ENCODE results near the gene GTF2IRD1.
"Not testable (repeated sequence)": the region's sequence is repeated elsewhere in the genome, so short reads cannot be mapped to it uniquely, and the experiment has no call there.

Gene GTF2IRD1

GRCh38 chr7:74453322-74454011 is at the start of gene GTF2IRD1:
Gene GTF2IRD1, plus strand, starts transcription at chr7:74453906. Its CDS starts 54,175 bp downstream, at chr7:74508081.
- no peaks in the 10 kb centered on the region for H3K36me3 Mint-ChIP-seq (ENCODE audit: low read depth)
- peak within 1 kb of the TSS; percentile 90 for H3K27ac Mint-ChIP-seq
- H3K9me3 Mint-ChIP-seq = no peaks in the 10 kb centered on the region
- peak; percentile 67 for DNase-seq
- H3K27me3 Mint-ChIP-seq = no peaks in the 10 kb centered on the region
- H3K4me3 Mint-ChIP-seq = peak within 1 kb of the TSS; percentile 68
- H3K4me1 Mint-ChIP-seq (ENCODE audit: low read depth) = peaks cover 18% of the 10 kb centered on the region

GRCh38 chr7:74404388-74404700 is 49.4 kb upstream of the GTF2IRD1 start:
- no peak overlapping the region for H3K27ac Mint-ChIP-seq
- no peaks in the 10 kb centered on the region for H3K9me3 Mint-ChIP-seq
- no peaks in the 10 kb centered on the region for H3K36me3 Mint-ChIP-seq (ENCODE audit: low read depth)
- H3K4me1 Mint-ChIP-seq (ENCODE audit: low read depth) = no peaks in the 10 kb centered on the region
- no peak for DNase-seq
- H3K4me3 Mint-ChIP-seq = no peak overlapping the region
- no peaks in the 10 kb centered on the region for H3K27me3 Mint-ChIP-seq

- DNase-seq = no peak
- Mint-ChIP-seq H3K36me3 (ENCODE audit: low read depth) (no peaks in the 10 kb centered on the region), H3K9me3 (no peaks in the 10 kb centered on the region), H3K4me1 (ENCODE audit: low read depth) (no peaks in the 10 kb centered on the region), H3K27me3 (no peaks in the 10 kb centered on the region), H3K4me3 (no peak overlapping the region), H3K27ac (no peak overlapping the region)
These were observed 49.0 kb upstream of the GTF2IRD1 start for GRCh38 chr7:74404741-74405140.

GRCh38 chr7:74405191-74405898 is 48.4 kb upstream of the GTF2IRD1 start:
- no peaks in the 10 kb centered on the region for H3K27me3 Mint-ChIP-seq
- H3K27ac Mint-ChIP-seq = no peak overlapping the region
- H3K4me1 Mint-ChIP-seq (ENCODE audit: low read depth) = no peaks in the 10 kb centered on the region
- no peak overlapping the region for H3K4me3 Mint-ChIP-seq
- DNase-seq = no peak
- H3K9me3 Mint-ChIP-seq = no peaks in the 10 kb centered on the region
- no peaks in the 10 kb centered on the region for H3K36me3 Mint-ChIP-seq (ENCODE audit: low read depth)

- Mint-ChIP-seq H3K4me3 (no peak overlapping the region), H3K27ac (no peak overlapping the region), H3K27me3 (no peaks in the 10 kb centered on the region), H3K4me1 (ENCODE audit: low read depth) (no peaks in the 10 kb centered on the region), H3K36me3 (ENCODE audit: low read depth) (no peaks in the 10 kb centered on the region), H3K9me3 (no peaks in the 10 kb centered on the region)
- DNase-seq = no peak
These were observed 47.7 kb upstream of the GTF2IRD1 start for GRCh38 chr7:74405899-74406512.

- Mint-ChIP-seq H3K36me3 (ENCODE audit: low read depth) (no peaks in the 10 kb centered on the region), H3K27me3 (no peaks in the 10 kb centered on the region), H3K4me3 (no peak overlapping the region), H3K9me3 (no peaks in the 10 kb centered on the region), H3K4me1 (ENCODE audit: low read depth) (no peaks in the 10 kb centered on the region), H3K27ac (no peak overlapping the region)
- no peak for DNase-seq
These were observed 45.7 kb upstream of the GTF2IRD1 start for GRCh38 chr7:74407958-74408357.

- no peaks in the 10 kb centered on the region for H3K27me3 Mint-ChIP-seq
- H3K4me1 Mint-ChIP-seq (ENCODE audit: low read depth) = no peaks in the 10 kb centered on the region
- no peak overlapping the region for H3K4me3 Mint-ChIP-seq
- DNase-seq = no peak
- no peak overlapping the region for H3K27ac Mint-ChIP-seq
- no peaks in the 10 kb centered on the region for H3K36me3 Mint-ChIP-seq (ENCODE audit: low read depth)
- no peaks in the 10 kb centered on the region for H3K9me3 Mint-ChIP-seq
These were observed 44.1 kb upstream of the GTF2IRD1 start for GRCh38 chr7:74409571-74409970.

GRCh38 chr7:74410772-74411171 is 42.9 kb upstream of the GTF2IRD1 start:
- Mint-ChIP-seq H3K4me3 (no peak overlapping the region), H3K9me3 (no peaks in the 10 kb centered on the region), H3K27ac (no peak overlapping the region), H3K36me3 (ENCODE audit: low read depth) (no peaks in the 10 kb centered on the region), H3K4me1 (ENCODE audit: low read depth) (no peaks in the 10 kb centered on the region), H3K27me3 (no peaks in the 10 kb centered on the region)
- DNase-seq = no peak

- H3K9me3 Mint-ChIP-seq; H3K4me3 Mint-ChIP-seq; H3K4me1 Mint-ChIP-seq (ENCODE audit: low read depth); H3K36me3 Mint-ChIP-seq (ENCODE audit: low read depth); H3K27ac Mint-ChIP-seq; H3K27me3 Mint-ChIP-seq; DNase-seq: not testable (repeated sequence)
These were observed 42.1 kb upstream of the GTF2IRD1 start for GRCh38 chr7:74411571-74411970.

- Mint-ChIP-seq H3K4me1 (ENCODE audit: low read depth) (no peaks in the 10 kb centered on the region), H3K27me3 (no peaks in the 10 kb centered on the region), H3K9me3 (no peaks in the 10 kb centered on the region), H3K27ac (no peak overlapping the region), H3K36me3 (ENCODE audit: low read depth) (no peaks in the 10 kb centered on the region), H3K4me3 (no peak overlapping the region)
- DNase-seq = no peak
These were observed 41.6 kb upstream of the GTF2IRD1 start for GRCh38 chr7:74412056-74412455.

GRCh38 chr7:74412603-74413002 is 41.1 kb upstream of the GTF2IRD1 start:
- no peak overlapping the region for H3K4me3 Mint-ChIP-seq
- no peak for DNase-seq

GRCh38 chr7:74414595-74415333 is 38.9 kb upstream of the GTF2IRD1 start:
- not testable (repeated sequence) for DNase-seq; H3K9me3 Mint-ChIP-seq; H3K4me3 Mint-ChIP-seq; H3K27me3 Mint-ChIP-seq; H3K36me3 Mint-ChIP-seq (ENCODE audit: low read depth); H3K4me1 Mint-ChIP-seq (ENCODE audit: low read depth); H3K27ac Mint-ChIP-seq

More at GRCh38 chr7:74412603-74413002, 41.1 kb upstream of the GTF2IRD1 start:
- no peak overlapping the region for H3K27ac Mint-ChIP-seq
- H3K9me3 Mint-ChIP-seq = no peaks in the 10 kb centered on the region
- no peaks in the 10 kb centered on the region for H3K4me1 Mint-ChIP-seq (ENCODE audit: low read depth)
- H3K36me3 Mint-ChIP-seq (ENCODE audit: low read depth) = no peaks in the 10 kb centered on the region
- no peaks in the 10 kb centered on the region for H3K27me3 Mint-ChIP-seq

GRCh38 chr7:74417419-74417971 is 36.2 kb upstream of the GTF2IRD1 start:
- H3K9me3 Mint-ChIP-seq = no peaks in the 10 kb centered on the region
- no peak overlapping the region for H3K4me3 Mint-ChIP-seq
- H3K4me1 Mint-ChIP-seq (ENCODE audit: low read depth) = no peaks in the 10 kb centered on the region
- no peak overlapping the region for H3K27ac Mint-ChIP-seq
- H3K27me3 Mint-ChIP-seq = no peaks in the 10 kb centered on the region
- no peaks in the 10 kb centered on the region for H3K36me3 Mint-ChIP-seq (ENCODE audit: low read depth)
- peak; percentile 74 for DNase-seq

GRCh38 chr7:74418076-74418475 is 35.6 kb upstream of the GTF2IRD1 start:
- DNase-seq = no peak
- H3K27ac Mint-ChIP-seq = no peak overlapping the region
- no peaks in the 10 kb centered on the region for H3K4me1 Mint-ChIP-seq (ENCODE audit: low read depth)
- H3K4me3 Mint-ChIP-seq = no peak overlapping the region
- no peaks in the 10 kb centered on the region for H3K9me3 Mint-ChIP-seq
- H3K36me3 Mint-ChIP-seq (ENCODE audit: low read depth) = no peaks in the 10 kb centered on the region
- H3K27me3 Mint-ChIP-seq = no peaks in the 10 kb centered on the region
